Measurements from ENCODE around the gene CTSD.

DNA sequence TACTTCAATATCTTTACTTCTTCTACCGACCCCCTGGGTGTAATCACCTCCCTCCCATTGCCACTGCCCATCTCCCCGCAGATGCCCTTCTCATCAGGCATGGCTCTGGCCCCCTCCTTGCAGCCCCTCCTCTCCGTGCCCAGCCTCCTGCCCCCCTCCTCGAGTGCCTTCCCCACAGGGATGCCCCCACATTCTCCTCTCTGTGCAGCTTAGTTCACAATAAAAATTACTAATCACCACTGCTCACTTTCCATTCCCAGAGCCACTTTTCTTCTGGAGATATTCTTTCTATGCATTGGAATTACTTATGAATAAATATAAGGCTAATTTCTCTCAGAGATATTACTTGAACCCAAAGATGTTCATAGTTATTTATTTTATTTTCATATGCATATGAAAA lies 35.4 kb downstream of the CTSD start:
- TF ChIP-seq, protein P1, sequence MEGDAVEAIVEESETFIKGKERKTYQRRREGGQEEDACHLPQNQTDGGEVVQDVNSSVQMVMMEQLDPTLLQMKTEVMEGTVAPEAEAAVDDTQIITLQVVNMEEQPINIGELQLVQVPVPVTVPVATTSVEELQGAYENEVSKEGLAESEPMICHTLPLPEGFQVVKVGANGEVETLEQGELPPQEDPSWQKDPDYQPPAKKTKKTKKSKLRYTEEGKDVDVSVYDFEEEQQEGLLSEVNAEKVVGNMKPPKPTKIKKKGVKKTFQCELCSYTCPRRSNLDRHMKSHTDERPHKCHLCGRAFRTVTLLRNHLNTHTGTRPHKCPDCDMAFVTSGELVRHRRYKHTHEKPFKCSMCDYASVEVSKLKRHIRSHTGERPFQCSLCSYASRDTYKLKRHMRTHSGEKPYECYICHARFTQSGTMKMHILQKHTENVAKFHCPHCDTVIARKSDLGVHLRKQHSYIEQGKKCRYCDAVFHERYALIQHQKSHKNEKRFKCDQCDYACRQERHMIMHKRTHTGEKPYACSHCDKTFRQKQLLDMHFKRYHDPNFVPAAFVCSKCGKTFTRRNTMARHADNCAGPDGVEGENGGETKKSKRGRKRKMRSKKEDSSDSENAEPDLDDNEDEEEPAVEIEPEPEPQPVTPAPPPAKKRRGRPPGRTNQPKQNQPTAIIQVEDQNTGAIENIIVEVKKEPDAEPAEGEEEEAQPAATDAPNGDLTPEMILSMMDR (IDR thresholded peaks at IDR 0.05; ENCODE audit: poor library complexity, severe bottlenecking), result no peak
- TF ChIP-seq POLR2AphosphoS5 (IDR thresholded peaks at IDR 0.05), result no peak
- TF ChIP-seq, protein P2, sequence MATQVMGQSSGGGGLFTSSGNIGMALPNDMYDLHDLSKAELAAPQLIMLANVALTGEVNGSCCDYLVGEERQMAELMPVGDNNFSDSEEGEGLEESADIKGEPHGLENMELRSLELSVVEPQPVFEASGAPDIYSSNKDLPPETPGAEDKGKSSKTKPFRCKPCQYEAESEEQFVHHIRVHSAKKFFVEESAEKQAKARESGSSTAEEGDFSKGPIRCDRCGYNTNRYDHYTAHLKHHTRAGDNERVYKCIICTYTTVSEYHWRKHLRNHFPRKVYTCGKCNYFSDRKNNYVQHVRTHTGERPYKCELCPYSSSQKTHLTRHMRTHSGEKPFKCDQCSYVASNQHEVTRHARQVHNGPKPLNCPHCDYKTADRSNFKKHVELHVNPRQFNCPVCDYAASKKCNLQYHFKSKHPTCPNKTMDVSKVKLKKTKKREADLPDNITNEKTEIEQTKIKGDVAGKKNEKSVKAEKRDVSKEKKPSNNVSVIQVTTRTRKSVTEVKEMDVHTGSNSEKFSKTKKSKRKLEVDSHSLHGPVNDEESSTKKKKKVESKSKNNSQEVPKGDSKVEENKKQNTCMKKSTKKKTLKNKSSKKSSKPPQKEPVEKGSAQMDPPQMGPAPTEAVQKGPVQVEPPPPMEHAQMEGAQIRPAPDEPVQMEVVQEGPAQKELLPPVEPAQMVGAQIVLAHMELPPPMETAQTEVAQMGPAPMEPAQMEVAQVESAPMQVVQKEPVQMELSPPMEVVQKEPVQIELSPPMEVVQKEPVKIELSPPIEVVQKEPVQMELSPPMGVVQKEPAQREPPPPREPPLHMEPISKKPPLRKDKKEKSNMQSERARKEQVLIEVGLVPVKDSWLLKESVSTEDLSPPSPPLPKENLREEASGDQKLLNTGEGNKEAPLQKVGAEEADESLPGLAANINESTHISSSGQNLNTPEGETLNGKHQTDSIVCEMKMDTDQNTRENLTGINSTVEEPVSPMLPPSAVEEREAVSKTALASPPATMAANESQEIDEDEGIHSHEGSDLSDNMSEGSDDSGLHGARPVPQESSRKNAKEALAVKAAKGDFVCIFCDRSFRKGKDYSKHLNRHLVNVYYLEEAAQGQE (IDR thresholded peaks at IDR 0.05; ENCODE audit: borderline replicate concordance), result no peak

All from neural cell (in vitro differentiated cells).